SKM-1 (cell line): Measurements from ENCODE around the gene UCKL1.

ENCODE experiments used
- DNase-seq: peaks from one replicate; lab custom pipeline; 2025; ENCODE audit not compliant: unreplicated experiment; lab: John Stamatoyannopoulos, UW

Gene UCKL1

DNA sequence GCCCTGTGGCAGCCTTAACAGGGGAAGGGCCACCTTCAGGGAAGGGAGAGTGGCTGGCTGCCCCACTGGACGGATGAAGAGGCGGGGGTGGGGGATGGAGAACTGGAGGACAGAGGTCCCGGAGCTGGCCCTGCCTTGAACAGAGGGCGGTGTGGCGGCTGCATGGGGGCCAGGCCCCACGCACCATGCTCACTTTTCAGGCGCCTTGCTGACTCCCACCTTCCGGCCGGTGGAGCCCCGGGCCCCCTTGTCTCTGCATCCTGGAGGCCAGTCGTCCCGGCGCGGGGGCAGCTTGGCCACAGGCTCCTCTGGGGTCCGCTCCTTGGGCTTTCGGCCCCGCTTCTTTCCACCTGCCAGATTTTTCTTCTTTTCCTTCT, 3.5 kb upstream of the UCKL1 start:
- DNase-seq: no peak

DNA sequence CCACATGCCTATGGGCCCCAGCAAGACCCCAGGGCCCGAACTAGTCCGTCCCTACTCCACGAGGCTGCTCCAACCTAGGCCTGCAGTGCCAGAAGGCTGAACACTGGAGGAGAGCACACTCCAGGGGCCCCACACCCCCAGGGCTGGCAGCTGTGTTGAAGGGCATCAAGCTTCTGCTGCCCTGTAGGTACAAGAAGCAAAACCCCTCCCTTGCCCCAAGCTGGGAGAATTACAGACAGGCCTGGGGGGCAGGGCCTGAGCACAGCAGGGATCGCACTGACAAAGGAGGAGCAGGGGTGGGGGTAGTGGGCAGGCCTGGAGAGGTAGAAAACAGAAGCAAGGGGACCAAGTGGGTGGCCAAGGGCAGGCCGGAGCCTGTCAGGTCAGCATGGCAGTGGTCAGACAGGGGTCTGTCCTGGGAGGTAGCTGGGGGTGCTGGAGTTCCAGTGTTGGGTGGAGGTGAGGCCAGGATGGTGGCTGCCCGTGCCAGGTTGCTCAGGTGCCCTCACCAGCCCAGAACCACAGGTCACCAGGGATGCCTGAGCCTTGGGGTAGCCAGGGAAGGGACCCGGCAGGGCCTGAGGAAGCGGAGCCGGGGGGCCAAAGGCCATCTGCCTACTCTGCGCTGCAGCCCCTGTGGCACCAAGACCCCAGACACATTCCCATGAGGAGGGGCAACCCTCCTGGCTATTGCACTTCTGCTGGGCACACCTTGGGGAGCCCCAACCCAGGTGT, 2.9 kb upstream of the UCKL1 start:
- DNase-seq: no peak

DNA sequence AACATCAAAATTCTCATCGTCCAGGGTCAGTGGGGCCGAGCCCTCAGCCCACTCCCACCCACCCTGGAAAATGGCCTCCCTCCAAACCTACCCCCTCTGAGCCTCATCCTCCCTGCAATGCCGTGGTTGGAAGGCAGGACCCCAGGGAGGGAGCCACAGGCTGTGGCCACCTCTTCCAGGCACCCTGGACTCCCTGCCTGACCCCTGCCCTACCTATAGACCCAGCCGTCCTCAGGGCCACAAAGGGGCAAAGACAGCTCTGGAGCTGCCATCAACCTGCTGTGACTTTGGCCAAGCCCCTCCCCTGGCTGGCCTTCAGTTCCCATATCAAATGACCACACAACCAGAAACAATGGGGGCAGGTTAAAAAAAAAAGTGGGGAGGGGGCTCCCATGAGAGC, 2.3 kb upstream of the UCKL1 start:
- DNase-seq: no peak

DNA sequence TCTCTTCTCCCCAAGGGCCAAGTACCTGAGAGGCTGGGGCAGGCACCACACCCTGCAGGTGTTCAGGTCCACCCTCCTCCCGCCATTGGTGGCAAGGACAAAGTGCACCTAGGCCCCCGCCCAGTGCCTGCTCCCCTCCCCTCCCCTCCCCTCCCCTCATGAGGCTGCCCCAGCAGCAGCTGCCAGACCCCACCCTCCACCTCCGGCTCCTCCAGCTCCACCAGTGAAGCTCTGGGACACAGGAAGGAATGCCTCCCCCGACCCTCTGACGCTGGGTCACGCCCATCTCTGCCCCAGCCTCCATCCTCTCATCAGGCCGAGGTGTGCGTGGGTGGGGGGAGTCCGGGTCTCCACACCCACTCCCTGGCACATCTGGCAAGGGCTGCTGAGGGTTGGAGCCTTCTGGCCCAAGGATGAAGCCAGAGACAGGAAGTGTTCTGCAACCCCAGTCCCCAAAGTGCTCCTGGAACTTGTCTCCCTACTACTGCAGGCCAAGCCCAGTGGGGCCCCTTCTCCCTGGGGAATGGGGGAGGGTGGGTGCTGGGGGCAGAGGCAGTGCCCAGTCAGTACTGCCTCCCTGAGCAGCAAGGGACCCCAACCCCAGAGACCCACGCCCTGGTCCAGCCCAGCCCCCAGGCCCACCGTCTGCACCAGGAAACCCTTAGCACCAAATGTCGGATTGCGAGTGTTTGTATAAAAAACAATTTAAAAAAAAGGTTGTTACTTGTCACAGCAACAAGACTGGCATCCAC, 1.6 kb upstream of the UCKL1 start:
- DNase-seq: no peak

DNA sequence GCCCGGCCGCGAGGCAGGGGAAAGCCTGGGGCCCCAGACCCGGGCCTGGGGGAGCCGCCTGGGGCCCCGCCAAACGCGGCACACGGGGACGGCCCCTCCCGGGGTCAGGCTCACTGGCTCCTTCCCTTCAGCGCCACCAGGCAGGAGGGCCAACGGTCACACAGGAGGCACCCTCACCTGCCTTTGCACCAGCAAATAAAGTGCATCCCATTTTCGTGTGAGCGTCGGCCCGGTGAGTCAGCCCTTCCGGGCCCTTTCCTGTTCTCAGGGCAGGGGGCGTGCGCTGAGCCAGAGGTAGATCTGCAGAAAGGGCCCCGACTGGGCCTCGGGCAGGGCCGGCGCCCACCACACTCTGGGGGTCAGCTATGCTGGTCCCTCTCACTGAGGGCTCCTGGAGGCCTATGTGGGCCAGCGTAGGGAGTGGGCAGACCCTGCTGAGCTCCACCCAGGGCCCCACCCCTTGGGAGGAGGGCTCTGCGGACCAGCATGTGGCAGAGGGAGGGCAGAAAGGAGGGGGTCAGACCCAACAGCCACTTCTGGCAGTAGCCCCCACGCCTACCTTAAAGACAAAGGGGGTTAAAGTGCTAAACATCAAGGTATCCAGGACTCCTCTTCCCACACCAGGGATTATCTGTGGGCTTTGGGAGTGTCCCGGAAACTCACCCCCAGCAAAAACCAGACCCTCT, 931 bp upstream of the UCKL1 start:
- no peak for DNase-seq

DNA sequence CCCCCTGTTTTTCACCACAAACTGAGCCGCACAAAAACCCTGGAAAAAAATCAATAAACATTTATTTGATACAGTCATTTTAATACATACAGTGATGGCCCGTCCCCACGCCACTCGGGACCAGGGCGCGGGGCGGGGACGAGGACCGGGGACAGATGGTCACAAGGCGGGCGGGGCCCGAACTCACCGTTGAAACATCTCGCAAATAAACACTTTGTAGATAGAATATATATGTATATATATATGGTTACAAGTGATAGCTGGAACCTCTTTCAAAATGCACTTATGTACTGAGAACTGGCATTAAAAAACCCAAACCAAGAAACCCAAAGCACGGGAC, 418 bp upstream of the UCKL1 start:
- no peak for DNase-seq

DNA sequence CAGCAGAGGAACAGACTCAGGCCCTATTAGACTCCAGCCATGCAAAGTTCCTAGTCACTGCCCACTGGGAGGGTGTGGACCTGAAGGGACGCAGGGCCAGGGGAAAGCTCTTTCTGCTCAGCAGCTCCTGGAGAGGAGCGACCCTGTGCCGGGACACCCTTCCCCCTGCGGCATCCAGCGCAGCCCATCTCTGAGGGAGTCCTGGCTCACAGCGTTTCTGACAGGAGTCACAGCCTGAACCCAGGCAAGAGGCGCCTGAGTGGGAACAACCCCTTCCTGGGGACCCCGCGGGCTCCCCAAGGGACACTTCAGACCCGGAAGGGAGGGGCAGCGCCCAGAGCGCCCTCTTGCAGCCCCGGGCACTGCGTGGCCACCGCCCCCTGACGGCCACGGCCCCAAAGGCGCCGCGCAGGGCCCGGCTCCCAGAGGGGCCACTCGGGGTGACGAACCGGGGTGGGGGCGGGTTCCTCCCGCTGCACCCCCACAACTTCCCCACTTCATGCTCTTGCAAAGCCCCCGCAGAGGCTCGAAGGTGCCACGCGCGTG, 862 bp downstream of the UCKL1 start:
- DNase-seq: no peak

DNA sequence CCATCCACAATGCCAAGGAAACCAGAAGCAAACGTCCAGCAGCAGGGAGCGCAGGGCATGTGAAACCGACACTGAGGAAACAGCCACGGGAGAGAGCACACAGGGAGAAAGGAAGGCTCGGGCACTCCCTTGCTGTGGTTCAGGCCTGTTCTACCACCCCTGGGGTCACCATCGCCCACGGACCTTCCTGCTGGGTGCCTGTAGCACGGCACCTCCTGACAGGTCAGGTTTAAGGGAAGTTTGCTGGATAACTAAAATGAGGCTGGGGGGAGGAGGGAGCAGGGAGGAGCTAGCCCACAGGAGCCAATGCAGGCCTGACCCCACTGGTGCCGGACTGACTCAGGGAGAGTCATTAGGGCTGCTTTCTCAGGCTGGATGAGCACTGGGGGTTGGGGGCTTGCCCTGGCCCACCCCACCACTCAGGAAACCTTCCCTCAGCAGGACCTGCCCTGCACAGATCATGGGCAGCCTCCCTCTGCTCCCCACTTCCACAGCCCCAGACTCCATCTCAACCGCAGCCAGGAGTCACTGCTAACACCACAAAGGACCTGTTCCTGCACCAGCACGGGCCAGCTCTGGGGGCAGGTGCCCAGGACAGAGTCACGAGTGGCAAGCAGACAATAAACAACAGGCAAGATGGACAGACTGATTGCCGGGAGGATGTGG, 2.3 kb downstream of the UCKL1 start:
- DNase-seq: no peak

DNA sequence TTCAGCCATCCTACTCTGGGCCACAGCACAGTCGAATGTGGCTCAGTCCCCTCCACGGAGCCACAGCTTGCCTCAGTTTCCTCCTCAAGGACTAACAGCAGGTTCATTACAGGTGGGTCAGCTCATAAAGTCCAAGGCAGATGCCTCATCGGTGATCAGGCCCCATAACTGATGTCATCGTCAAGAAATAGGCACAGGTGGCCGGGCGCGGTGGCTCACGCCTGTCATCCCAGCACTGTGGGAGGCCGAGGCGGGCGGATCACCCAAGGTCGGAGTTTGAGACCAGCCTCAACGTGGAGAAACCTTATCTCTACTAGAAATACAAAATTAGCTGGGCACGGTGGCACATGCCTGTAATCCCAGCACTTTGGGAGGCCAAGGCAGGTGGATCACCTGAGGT, 3.4 kb downstream of the UCKL1 start:
- no peak for DNase-seq

DNA sequence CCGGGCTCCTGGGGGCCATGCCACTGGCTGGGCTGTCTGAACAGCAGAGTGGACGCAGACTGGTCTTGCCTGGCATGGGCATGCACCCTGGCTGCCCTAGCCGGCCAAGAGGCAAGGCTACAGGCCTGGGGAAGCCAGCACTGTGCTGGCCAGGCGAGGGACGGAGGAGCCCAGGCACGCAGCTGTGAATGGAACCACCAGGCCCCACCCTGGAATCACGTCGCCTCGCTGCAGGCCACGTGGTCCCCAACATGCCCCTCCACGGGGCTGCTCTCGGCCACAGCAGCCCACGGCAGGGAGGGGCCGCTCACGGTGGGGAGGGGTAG, 4.0 kb downstream of the UCKL1 start:
- DNase-seq: no peak

DNA sequence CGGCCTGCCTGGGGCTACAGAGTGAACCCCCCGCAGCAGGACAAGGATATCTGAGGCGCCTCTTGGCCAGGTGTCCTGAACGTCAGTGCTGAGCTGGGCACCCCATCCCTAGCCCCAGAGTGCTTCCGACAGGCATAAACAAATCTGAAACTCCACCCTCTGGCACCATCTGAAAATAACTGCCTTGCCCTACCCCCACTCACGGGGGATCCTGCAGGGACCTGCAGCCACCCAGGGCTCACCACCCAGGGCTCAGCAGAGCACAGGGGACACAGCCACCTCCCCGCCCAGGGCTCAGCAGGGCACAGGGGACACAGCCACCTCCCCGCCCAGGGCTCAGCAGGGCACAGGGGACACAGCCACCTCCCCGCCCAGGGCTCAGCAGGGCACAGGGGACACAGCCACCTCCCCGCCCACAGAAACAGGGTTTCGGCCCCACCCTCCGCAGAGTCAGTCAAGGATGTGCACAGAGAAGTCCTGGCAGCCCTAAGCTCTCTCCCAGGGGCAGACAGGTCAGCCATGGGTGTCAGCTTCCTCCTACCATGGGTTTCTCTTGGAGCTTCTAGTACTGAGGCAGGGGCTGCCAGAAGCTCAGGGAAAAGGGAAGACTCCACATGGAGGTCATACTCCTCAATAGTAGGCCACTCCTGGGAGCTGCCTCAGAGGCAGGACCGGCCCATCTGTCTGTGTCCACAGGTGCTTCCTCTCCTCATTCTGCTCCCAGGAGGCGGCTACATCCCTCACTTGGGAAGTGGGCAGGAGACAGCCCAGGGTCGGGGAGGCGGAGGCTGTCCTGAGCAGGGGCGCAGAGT, 4.6 kb downstream of the UCKL1 start:
- DNase-seq: no peak

DNA sequence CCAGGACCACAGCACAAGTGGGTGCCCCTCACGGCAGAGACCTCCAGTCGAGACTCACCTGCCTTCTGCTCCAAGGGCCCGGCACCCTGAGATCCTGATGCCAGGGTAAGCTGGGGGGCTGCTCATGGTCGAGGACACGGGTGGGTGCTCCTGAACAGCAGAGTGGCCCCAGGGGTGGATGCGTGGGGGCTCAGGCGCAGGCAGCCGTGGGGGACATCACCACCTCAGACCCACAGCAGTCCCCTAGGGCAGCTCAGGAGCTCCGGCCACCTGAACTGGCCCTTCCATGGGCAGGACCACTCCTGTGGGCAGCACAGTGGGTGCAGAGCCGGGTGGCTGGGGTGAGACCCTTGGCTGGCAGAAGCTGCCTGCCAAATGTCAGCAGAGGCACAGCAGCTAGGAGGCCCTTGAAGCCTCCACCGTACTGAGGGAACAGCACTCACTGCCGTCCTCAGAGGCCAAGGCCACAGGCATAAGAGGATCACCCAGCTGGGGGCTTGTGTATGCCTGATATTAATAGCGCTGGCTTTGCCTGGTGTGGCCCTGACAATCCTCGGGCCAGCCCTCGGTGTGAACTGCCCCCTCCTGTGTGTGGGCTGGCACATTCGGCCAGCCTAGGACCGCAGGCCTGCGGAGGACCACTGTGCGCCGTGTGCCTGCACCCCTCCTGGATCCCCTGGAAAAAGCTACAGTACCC, 5.4 kb downstream of the UCKL1 start:
- no peak for DNase-seq

DNA sequence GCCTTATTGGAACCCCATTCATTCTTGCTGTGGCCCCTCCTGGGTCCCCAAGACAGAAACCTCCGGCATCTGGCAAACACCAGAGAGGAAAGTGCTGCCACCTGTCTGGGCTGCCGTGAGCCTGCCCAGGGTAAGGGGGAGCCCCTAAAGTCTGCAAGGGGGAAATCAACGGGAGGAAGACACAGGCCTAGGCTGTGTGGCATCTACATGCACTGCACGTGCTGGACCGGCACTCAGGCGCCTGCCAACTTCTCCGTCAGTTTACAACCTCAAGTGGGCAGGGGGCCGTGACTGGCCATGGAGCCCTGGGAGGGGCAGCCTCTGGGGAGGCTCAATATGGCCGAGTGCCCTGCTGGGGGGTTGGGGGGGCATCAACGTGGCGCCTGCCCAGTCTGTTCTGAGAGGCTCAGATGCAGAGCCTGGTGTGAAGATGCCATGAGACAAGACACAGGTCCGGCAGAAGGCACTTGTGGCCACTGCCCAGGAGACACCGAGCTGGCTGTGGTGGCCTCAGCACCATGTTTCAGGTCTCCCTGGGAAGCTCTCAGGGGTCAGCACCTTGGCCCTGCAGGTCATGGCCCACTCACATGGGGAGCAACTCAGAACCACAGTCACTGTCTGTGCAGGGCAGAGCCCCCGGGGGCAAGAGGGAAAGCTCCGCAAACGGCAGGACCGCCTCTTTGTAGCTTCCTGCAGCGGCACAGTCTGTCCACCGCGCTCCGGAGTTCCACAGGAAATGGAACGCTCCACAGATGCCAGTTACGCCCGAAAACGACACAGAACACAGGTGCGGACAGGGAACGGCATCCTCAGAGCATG, 8.4 kb downstream of the UCKL1 start:
- no peak for DNase-seq

DNA sequence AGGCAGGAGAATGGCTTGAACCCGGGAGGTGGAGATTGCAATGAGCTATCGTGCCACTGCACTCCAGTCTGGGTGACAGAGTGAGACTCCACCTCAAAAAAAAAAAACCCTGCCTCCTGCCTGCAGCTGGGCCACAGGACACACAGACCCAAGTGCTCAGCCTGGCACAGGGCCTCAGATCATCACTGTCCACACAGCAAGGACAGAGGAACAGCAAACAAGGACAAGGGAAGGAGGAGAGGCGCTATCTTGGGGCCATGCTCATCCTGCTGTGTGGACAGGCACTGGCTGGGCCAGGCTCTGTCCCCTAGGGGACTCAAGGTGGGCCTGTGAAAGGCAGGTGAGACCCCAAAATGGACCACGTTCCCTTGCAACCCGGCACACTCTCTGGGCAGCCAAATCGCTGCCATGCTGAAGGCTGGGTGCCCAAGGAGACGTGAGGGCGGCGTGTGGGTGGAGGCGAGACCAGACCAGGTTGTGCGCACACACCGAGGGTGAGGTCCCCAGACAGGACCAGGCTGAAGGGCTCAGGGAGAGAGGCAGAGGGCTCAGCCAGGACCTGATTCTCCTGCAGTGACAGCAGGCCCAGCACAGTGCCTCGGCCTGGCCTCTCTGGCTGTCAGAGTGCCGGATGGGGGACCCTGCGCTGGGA, 9.1 kb downstream of the UCKL1 start:
- DNase-seq: no peak

DNA sequence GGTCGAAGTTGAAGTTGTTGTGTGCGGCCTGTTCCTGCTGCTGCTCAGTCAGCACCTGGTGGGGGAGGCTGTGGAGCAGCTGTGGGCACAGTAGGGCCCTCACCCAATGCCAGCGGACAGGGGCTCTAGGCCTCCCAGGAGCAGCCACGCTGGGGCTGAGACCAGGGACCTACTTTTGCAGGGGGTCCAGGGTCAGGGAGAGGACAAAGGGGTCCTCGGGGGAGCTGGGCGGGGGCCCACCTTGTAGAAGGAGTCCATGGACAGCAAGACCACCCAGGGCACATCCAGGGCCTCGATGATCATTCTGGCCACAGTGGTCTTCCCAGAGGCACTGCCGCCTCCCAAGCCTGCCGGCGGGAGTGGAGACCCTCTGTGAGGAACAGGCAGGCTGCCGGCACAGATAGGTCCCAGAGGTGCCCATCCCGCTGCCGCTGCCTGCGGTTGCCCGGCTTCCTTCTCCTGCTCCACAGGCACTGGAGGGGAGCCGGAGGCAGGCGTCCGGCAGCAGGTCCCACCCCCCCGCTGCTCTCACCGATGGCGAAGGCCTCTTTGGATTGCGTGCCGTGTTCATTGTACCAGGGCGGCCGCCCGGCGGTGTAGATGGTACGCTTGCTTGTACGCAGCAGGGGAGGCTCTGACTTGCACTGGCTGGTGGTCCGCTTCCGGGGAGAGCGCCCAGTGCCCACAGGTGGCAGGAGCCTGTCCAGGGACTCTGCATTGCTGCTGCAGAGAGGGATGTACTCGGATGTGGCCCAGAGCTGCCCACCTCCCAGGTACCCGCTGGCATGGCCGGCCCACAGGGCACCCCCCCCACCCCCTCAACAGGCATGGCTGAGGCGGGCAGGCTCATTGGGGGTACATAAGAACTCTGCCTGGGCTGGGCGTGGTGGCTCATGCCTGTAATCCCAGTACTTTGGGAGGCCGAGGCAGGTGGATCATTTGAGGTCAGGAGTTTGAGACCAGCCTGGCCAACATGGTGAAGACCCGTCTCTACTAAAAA, 10.0 kb downstream of the UCKL1 start:
- DNase-seq: no peak

DNA sequence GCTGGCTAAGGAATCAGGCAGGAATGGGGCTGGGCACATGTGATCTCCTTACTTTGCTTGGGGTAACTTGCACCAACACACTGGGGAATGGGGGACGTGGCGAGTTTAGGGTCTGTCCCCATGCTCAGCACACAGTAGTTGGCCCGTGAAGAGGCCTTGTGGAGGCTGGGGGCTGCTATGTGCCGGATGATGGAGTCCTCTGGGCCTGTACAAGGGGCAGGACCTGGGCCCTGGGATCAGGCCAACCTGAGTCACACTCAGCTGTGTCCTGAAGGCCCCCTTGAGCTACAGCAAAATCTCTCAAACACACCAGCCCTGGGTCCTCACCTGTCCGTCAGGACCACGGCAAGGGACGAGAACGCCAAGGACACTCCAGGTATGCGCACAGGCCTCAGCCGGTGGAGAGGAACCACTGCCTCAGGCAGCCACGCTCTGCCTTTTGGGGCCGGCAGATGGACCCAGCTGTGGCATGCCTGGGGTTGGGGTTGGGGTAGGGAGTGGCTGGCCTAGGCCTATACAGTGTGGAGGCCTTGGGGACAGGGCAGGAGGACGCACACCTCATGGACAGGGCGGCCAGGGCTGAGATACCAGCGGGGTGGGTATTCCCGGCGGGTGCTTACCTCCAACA, 11.1 kb downstream of the UCKL1 start:
- DNase-seq: no peak
